GM12875 (cell line): ENCODE data around the gene KL.

Experiments used
- H3K4me3 ChIP-seq: one replicate; pipeline ENCODE4 v1.5.1; 2011; ENCODE audit warnings: low read depth, low read length, control low read depth
- TF ChIP-seq, protein P1 (sequence below): IDR thresholded peaks from 2 replicates; pipeline ENCODE4 v1.5.1; 2011; ENCODE audit warnings: low read depth, mild to moderate bottlenecking, control low read depth, inconsistent platforms, low read length, moderate library complexity, borderline replicate concordance; ENCODE audit not compliant: insufficient read depth

Gene KL

DNA sequence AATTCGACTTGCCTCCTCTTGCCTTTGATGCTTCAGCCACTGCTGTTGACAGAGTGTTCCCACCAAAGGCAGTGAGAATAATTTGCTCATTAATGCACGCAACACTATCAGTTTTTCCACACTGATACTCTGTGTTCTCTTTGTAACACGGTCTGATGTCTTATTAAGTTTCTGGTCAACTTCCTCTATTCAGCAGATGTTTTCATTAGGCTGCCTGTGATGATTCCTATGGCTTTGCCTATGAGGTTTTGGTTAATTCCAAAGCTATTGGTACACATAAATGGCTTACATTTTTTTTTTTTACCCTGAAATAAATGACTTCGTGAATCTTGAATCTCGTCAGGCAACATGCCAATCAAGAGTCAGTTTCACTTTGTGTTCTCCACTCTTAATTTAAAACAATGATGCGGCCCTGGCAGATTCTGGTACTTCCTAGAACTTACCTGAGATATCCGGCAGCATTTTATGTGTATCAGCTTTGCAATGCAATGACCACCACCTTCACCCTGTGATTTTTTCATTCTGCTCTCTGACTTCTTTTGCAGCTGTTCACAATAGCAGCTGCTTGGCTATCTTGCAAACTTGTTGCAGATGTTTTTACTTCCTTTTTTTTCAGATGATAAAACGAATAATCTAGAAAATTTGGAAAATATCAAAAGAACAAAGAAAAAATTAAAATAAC is 27.5 kb upstream of the KL start:
- TF ChIP-seq, protein P1, sequence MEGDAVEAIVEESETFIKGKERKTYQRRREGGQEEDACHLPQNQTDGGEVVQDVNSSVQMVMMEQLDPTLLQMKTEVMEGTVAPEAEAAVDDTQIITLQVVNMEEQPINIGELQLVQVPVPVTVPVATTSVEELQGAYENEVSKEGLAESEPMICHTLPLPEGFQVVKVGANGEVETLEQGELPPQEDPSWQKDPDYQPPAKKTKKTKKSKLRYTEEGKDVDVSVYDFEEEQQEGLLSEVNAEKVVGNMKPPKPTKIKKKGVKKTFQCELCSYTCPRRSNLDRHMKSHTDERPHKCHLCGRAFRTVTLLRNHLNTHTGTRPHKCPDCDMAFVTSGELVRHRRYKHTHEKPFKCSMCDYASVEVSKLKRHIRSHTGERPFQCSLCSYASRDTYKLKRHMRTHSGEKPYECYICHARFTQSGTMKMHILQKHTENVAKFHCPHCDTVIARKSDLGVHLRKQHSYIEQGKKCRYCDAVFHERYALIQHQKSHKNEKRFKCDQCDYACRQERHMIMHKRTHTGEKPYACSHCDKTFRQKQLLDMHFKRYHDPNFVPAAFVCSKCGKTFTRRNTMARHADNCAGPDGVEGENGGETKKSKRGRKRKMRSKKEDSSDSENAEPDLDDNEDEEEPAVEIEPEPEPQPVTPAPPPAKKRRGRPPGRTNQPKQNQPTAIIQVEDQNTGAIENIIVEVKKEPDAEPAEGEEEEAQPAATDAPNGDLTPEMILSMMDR = no peak
- no peak overlapping the region for H3K4me3 ChIP-seq

DNA sequence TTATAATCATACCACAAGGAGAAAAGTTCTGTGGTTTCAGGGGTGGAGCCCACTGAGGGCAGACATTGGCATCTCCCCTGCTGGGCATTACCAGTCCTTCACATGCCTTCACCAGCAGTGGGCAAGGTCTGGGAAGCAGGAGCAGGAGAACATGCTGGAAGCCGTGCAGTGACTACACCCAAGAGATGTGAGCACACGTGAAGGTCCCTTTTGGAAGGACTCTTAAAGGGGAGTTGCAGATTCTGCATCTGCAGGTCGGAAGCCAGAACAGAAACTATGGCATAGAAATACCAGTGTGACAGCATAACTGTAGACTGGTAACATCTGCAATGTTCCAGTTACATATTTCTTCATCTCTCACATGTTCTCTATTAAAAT is 26.9 kb upstream of the KL start:
- no peak overlapping the region for H3K4me3 ChIP-seq
- TF ChIP-seq, protein P1 = no peak

DNA sequence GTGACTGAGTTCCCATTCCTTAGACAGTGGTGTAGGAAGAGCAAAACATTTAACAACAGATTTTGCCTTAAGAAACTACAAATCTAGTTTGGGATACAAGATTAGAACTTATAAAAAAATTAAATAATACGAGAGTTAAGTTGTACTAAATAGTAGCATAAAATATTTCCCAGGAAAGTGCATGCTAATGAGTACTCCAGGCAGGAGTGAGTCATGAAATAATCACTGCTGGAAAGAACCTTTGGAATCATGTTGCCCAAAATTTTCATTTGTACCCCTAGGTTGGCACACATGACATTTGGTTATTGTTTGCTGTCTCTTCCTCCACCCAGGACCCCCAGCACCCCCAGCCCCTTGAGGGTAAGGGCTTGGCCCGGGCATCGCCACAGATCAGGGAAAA is 26.3 kb upstream of the KL start:
- TF ChIP-seq, protein P1 = no peak

DNA sequence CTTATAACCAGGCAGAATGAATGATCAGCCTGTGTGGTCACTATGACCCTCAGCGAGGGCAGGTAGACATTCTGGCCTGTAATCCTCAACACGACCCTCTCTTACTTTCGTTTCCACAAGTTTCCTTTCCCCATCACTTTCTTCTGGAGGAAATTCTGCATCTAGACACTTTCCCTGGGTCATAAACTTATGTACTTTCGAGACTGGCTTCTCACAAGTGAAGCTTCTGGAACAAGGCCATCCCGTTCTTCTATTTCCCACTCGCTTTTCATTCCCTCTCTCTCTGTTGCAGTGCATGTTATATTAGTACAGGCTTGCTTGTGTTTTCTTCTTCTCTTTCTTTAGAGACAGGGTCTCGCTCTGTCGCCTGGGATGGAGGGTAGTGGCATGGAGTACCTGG is 23.1 kb upstream of the KL start:
- TF ChIP-seq, protein P1 = no peak
- no peak overlapping the region for H3K4me3 ChIP-seq

More for the DNA sequence above, 26.3 kb upstream of the KL start:
- no peak overlapping the region for H3K4me3 ChIP-seq

DNA sequence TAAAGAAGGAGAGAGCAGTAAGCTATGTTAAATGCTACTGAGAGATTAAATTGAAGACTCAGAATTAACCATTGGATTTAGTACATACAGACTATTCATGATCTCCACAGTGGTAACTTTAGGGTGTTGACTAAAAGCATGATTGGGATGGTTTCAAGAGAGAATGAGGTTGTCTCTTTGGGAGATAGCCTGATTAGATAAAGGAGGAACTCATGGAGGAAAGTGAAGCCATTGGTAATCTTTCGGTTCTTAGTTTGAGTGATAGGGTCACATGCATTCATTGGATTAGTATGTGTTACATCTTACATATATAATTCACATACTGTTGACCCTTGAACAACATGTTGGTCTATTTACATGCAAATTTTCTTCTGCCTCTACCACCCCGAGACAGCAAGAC is 18.8 kb upstream of the KL start:
- TF ChIP-seq, protein P1 = no peak
- H3K4me3 ChIP-seq = no peak overlapping the region

DNA sequence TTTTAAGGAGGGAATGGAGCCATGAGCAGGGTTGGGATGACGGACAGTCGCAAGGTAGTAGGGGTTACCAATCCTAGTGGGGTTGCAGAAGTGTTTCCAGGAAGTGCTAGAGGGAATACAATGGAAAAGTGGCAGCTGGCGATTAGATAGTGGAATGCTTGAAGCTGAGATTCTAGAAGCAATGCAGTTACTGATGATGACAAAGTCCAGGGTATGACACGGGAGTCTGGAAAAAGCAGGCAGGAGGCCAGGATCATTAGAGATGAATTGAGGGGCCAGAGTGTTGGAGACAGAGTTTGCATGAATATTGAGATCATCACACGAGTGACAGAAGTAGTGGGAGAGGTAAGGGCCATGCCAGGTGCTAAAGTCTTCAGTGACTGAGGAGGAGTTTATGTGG is 17.3 kb upstream of the KL start:
- no peak overlapping the region for H3K4me3 ChIP-seq
- TF ChIP-seq, protein P1 = no peak

DNA sequence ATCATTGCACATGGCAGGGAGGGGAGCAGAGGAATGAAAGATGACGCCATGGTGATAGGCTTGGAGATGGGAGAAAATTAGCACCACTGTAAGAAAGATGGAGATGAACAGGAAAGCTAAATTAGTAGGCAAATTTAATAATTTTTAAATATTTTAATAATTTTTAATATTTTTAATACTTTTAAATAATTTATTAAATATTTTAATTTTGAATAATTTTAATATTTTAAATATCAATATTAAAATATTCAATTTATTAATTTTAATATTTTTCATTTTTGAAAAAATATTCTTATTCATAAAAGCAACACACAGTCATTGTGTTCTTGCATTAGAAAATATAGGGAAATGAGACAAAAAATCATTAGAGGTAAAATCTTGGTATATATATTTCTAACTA is 15.9 kb upstream of the KL start:
- TF ChIP-seq, protein P1 = no peak
- no peak overlapping the region for H3K4me3 ChIP-seq
